NCI-H2196 treated with DMSO at 0.1 percent for 48 hours (cell line): ENCODE data around the gene C2CD4B.

Experiments used
- DNase-seq: peaks from one replicate; lab custom pipeline; 2025; ENCODE audit not compliant: unreplicated experiment; lab: John Stamatoyannopoulos, UW

The C2CD4B gene

GRCh38 chr15:62119874-62120273 lies 45.2 kb downstream of the C2CD4B start:
- DNase-seq: no peak

GRCh38 chr15:62119227-62119864 lies 45.7 kb downstream of the C2CD4B start:
- no peak for DNase-seq

- no peak for DNase-seq
These were observed 46.4 kb downstream of the C2CD4B start for GRCh38 chr15:62118520-62119226.

GRCh38 chr15:62115847-62116246 lies 49.2 kb downstream of the C2CD4B start:
- DNase-seq: no peak
